ENCODE results near the gene CIZ1.

CIZ1 gene

GRCh38 chr9:128121466-128121810 is 69.9 kb downstream of the CIZ1 start:
- H3K27ac ChIP-seq: no peak overlapping the region
- H3K27me3 ChIP-seq: no peaks in the 10 kb centered on the region
- no peaks in the 10 kb centered on the region for H3K9me3 ChIP-seq
- peaks cover 24 to 28% of the 10 kb centered on the region in 2 experiments for H3K4me1 ChIP-seq (ENCODE audit: control insufficient read depth in 1 of 2, insufficient read depth in 1 of 2, low read depth in 1 of 2, low read length in 1 of 2)
- no peak for TF ChIP-seq CTCF (IDR thresholded peaks at IDR 0.05)
- H3K36me3 ChIP-seq: peaks cover 37% of the 10 kb centered on the region
- no peak overlapping the region for H3K4me3 ChIP-seq (ENCODE audit: low read depth in 1 of 2, low read length in 1 of 2)

GRCh38 chr9:128120741-128121465 is 70.5 kb downstream of the CIZ1 start:
- Histone ChIP-seq H3K27me3 (no peaks in the 10 kb centered on the region), H3K4me1 (ENCODE audit: control insufficient read depth in 1 of 2, insufficient read depth in 1 of 2, low read depth in 1 of 2, low read length in 1 of 2) (peaks cover 19 to 23% of the 10 kb centered on the region in 2 experiments), H3K27ac (no peak overlapping the region), H3K9me3 (no peaks in the 10 kb centered on the region), H3K36me3 (peaks cover 37% of the 10 kb centered on the region), H3K4me3 (ENCODE audit: low read depth in 1 of 2, low read length in 1 of 2) (no peak overlapping the region)
- TF ChIP-seq CTCF (IDR thresholded peaks at IDR 0.05): no peak

- Histone ChIP-seq H3K27me3 (no peaks in the 10 kb centered on the region), H3K4me1 (ENCODE audit: control insufficient read depth in 1 of 2, insufficient read depth in 1 of 2, low read depth in 1 of 2, low read length in 1 of 2) (peaks cover 12 to 16% of the 10 kb centered on the region in 2 experiments), H3K4me3 (ENCODE audit: low read depth in 1 of 2, low read length in 1 of 2) (no peak overlapping the region), H3K27ac (no peak overlapping the region), H3K9me3 (no peaks in the 10 kb centered on the region), H3K36me3 (peaks cover 37% of the 10 kb centered on the region)
- no peak for TF ChIP-seq CTCF (IDR thresholded peaks at IDR 0.05)
Observed at GRCh38 chr9:128120061-128120740, 71.2 kb downstream of the CIZ1 start.

- peaks cover 42% of the 10 kb centered on the region for H3K36me3 ChIP-seq
- H3K27ac ChIP-seq: no peak overlapping the region
- no peaks in the 10 kb centered on the region for H3K9me3 ChIP-seq
- TF ChIP-seq CTCF (IDR thresholded peaks at IDR 0.05): no peak
- peaks cover 5 to 8% of the 10 kb centered on the region in 2 experiments for H3K4me1 ChIP-seq (ENCODE audit: control insufficient read depth in 1 of 2, insufficient read depth in 1 of 2, low read depth in 1 of 2, low read length in 1 of 2)
- no peak overlapping the region for H3K4me3 ChIP-seq (ENCODE audit: low read depth in 1 of 2, low read length in 1 of 2)
- no peaks in the 10 kb centered on the region for H3K27me3 ChIP-seq
Observed at GRCh38 chr9:128118971-128119665, 72.3 kb downstream of the CIZ1 start.

GRCh38 chr9:128118472-128118857 is 72.9 kb downstream of the CIZ1 start:
- no peak for TF ChIP-seq CTCF (IDR thresholded peaks at IDR 0.05)
- Histone ChIP-seq H3K27ac (no peak overlapping the region), H3K4me3 (ENCODE audit: low read depth in 1 of 2, low read length in 1 of 2) (no peak overlapping the region), H3K9me3 (no peaks in the 10 kb centered on the region), H3K36me3 (peaks cover 39% of the 10 kb centered on the region), H3K4me1 (ENCODE audit: control insufficient read depth in 1 of 2, insufficient read depth in 1 of 2, low read depth in 1 of 2, low read length in 1 of 2) (peaks cover 5 to 8% of the 10 kb centered on the region in 2 experiments), H3K27me3 (no peaks in the 10 kb centered on the region)

Data from neutrophil (primary cell).